ENCODE data around the gene COX4I2. TPM values are rescaled to one million over a fixed set of nuclear protein-coding genes. Genes with fewer than 3 reads are reported as not detected.

The COX4I2 gene
- total RNA-seq, result 0.34 TPM in 1 of 3 replicates, not detected in the others

DNA sequence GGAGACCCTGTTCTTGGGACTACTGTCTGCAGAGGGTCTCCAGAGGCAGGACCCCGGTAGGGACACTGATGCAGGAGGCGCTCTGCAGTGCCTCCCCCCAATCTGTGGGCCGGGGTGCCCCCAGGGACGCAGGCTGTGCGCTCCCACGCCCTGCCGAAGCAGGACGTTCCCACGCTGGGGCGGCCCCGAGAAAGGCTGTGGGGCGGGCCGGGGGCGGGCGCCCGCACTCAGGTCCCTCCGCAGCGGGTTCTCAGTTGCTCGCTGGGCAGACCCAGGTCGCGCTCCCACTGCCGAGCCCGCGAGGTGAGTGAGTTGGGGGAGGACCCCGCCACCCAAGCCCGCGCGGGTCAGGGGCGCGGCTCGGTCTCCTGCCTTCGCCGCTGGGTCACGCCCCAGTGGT lies at the start of gene COX4I2:
Gene COX4I2 (plus strand): TSS at position 253 of the 400 bp plus-strand sequence. CDS start 1,106 bp downstream, outside the sequence.
- no peaks in the 10 kb centered on the region for H3K27me3 Mint-ChIP-seq (ENCODE audit: low read depth)
- H3K9me3 Mint-ChIP-seq, result no peaks in the 10 kb centered on the region
- H3K4me1 Mint-ChIP-seq, result peaks cover 10% of the 10 kb centered on the region
- no peak within 1 kb of the TSS for H3K4me3 Mint-ChIP-seq
- H3K27ac Mint-ChIP-seq, result no peak within 1 kb of the TSS
- TF ChIP-seq, protein P1, sequence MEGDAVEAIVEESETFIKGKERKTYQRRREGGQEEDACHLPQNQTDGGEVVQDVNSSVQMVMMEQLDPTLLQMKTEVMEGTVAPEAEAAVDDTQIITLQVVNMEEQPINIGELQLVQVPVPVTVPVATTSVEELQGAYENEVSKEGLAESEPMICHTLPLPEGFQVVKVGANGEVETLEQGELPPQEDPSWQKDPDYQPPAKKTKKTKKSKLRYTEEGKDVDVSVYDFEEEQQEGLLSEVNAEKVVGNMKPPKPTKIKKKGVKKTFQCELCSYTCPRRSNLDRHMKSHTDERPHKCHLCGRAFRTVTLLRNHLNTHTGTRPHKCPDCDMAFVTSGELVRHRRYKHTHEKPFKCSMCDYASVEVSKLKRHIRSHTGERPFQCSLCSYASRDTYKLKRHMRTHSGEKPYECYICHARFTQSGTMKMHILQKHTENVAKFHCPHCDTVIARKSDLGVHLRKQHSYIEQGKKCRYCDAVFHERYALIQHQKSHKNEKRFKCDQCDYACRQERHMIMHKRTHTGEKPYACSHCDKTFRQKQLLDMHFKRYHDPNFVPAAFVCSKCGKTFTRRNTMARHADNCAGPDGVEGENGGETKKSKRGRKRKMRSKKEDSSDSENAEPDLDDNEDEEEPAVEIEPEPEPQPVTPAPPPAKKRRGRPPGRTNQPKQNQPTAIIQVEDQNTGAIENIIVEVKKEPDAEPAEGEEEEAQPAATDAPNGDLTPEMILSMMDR (IDR thresholded peaks at IDR 0.05; ENCODE audit: unreplicated experiment), result no peak
- DNase-seq (ENCODE audit: low spot score in 2 of 2, unreplicated experiment in 2 of 2), result no peak
- H3K36me3 Mint-ChIP-seq, result no peaks in the 10 kb centered on the region

DNA sequence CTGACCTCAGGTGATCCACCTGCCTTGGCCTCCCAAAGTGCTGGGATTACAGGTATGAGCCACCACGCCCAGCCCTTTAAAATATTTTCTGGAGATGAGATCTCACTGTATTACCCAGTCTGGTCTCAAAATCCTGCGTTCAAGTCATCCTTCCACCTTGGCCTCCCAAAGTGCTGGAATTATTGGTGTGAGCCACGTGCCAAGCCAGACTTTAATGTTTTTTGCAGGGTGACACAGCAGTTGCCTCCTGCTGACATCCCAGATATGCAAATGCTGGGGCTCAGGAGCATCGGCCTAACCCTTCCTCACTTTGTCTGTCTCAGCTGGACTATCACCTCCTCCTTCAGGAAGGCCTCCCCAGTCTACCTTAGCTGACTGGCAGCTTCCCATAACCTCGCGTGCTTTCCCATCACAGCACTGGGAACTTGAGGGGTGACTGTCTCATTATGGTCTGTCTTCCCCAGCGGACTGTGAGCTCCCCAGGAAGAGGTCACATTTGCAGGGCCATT lies 46.9 kb upstream of the COX4I2 start:
- no peaks in the 10 kb centered on the region for H3K9me3 Mint-ChIP-seq
- no peaks in the 10 kb centered on the region for H3K27me3 Mint-ChIP-seq (ENCODE audit: low read depth)
- TF ChIP-seq, protein P1 (IDR thresholded peaks at IDR 0.05; ENCODE audit: unreplicated experiment), result no peak
- peaks cover 40% of the 10 kb centered on the region for H3K4me1 Mint-ChIP-seq
- no peak for DNase-seq (ENCODE audit: low spot score in 2 of 2, unreplicated experiment in 2 of 2)
- no peak overlapping the region for H3K4me3 Mint-ChIP-seq
- peak overlapping the region; percentile 82 for H3K27ac Mint-ChIP-seq
- no peaks in the 10 kb centered on the region for H3K36me3 Mint-ChIP-seq

DNA sequence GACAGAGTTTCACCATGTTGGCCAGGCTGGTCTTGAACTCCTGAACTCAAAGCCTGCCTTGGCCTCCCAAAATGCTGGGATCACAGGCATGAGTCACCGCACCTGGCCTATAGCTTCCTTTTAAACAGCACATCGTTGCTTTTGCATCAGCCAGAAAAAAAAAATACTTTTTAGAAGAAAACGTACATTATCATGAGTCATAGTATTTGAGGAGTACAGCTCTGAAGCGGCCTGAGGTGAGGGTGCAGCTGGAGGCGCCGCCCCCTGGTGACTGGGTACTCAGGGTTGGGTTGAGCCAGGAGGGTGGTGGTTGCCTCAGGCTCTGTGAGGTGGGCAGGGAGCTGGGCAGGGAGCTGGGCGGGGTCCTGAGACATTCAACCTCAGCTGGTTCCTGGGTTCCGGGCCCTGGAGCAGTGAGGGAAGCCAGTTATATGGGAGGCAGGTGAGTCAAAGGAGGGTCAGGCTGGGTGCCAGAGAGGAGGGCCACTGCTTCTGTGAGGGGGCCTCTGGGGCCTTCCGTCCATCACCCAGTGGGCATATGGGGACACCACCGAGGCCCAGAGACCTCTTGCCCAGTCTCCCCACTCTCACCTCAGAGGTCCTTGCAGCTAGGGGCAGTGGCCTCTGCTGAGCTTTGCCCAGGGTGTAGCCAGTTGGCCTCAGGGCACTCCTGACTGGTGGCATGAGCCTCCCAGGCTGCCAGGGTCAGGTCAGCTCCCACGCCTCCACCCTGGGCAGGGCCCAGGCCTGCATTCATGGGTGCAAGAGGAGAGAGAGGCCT lies 44.3 kb upstream of the COX4I2 start:
- Mint-ChIP-seq H3K27ac (peak overlapping the region; percentile 94), H3K27me3 (ENCODE audit: low read depth) (no peaks in the 10 kb centered on the region), H3K36me3 (no peaks in the 10 kb centered on the region), H3K4me1 (peaks cover 34% of the 10 kb centered on the region), H3K4me3 (no peak overlapping the region), H3K9me3 (no peaks in the 10 kb centered on the region)
- TF ChIP-seq, protein P1 (IDR thresholded peaks at IDR 0.05; ENCODE audit: unreplicated experiment), result no peak
- no peak for DNase-seq (ENCODE audit: low spot score in 2 of 2, unreplicated experiment in 2 of 2)

DNA sequence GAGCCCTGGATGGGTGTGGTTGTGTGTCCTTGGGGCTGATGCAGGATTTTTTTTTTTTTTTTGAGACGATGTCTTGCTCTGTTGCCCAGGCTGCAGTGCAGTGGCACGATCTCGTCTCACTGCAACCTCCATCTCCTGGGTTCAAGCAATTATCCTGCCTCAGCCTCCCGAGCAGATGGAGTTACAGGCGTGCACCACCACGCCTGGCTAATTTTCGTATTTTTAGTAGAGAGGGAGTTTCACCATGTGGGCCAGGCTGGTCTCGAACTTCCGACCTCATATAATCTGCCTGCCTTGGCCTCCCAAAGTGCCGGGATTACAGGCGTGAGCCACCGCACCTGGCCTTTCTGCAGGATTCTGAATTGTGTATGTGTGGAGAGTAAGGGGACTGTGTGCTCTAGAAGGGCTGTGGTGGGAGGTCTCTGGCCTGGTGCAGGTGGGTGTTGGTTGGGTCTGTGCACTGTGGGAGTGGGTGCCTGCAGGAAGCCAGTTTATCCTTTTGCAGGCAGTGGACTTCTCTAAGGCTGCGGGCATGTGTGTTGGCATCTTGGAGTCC lies 43.6 kb upstream of the COX4I2 start:
- TF ChIP-seq, protein P1 (IDR thresholded peaks at IDR 0.05; ENCODE audit: unreplicated experiment), result no peak
- H3K27ac Mint-ChIP-seq, result peak overlapping the region; percentile 94
- H3K27me3 Mint-ChIP-seq (ENCODE audit: low read depth), result no peaks in the 10 kb centered on the region
- H3K4me1 Mint-ChIP-seq, result peaks cover 28% of the 10 kb centered on the region
- H3K9me3 Mint-ChIP-seq, result no peaks in the 10 kb centered on the region
- no peaks in the 10 kb centered on the region for H3K36me3 Mint-ChIP-seq
- H3K4me3 Mint-ChIP-seq, result no peak overlapping the region
- DNase-seq (ENCODE audit: low spot score in 2 of 2, unreplicated experiment in 2 of 2), result no peak

DNA sequence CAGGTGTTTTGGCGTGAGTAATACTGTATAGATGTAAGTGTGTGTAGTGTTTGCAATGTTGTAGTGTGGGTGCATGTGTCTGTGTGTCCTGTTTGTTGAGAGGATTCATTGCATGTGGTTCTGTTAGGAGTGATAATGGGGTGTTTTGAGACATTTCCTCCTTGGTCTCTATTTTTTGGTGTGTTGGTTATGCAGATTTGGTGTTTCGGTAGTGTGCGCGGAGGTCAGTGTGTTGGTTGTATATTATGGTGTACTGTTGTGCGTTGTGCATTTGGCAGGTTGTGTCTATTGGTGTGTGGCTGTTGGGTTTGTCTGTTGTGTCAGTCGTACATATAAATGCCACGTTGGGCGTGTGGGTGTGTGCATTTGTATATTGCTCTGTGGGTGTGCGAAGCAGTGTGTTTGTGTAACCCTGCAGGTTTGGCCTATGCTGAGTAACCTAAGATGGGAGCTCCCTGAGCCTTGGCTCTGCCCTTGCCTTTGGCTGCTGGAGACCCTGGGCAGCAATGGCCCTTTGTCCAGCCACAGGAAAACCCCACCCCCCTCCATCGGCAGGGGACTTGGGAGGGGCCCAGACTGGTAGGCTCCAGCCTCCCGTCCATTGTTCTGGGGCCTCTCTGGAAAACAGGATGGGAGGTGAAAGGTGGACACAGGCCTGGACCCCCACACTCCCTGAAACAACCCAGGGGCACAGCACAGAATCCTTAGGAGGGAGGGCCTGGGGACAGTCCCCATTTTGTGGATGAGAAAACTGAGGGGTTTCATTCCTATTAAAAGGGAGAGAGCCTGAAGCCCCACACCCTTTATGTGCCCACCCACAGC lies 42.9 kb upstream of the COX4I2 start:
- H3K4me3 Mint-ChIP-seq, result no peak overlapping the region
- TF ChIP-seq, protein P1 (IDR thresholded peaks at IDR 0.05; ENCODE audit: unreplicated experiment), result no peak
- no peaks in the 10 kb centered on the region for H3K36me3 Mint-ChIP-seq
- H3K27ac Mint-ChIP-seq, result peak overlapping the region; percentile 94
- H3K9me3 Mint-ChIP-seq, result no peaks in the 10 kb centered on the region
- H3K27me3 Mint-ChIP-seq (ENCODE audit: low read depth), result no peaks in the 10 kb centered on the region
- DNase-seq (ENCODE audit: low spot score in 2 of 2, unreplicated experiment in 2 of 2), result no peak
- H3K4me1 Mint-ChIP-seq, result peaks cover 25% of the 10 kb centered on the region
